Gastroesophageal sphincter (tissue), 3 donors: ENCODE measurements around the gene MIXL1.

Source experiments
- CTCF ChIP-seq, 4 experiments: fragments of 200-600 bp in 2 of 4; fragments of 450-650 bp in 2 of 4; sonication (generic) in 1 of 4; IDR thresholded peaks; one replicate each; pipeline ENCODE4 v1.5.1; 2017 to 2019; ENCODE audit warnings: antibody characterized with exemption in 4 of 4, mild to moderate bottlenecking in 2 of 4, moderate library complexity in 2 of 4
- EP300 ChIP-seq: sonication (generic); formaldehyde crosslinking; IDR thresholded peaks from one replicate; pipeline ENCODE4 v1.6.1; 2017; ENCODE audit warnings: antibody characterized with exemption, mild to moderate bottlenecking
- POLR2A ChIP-seq, 2 donors: fragments of 450-650 bp; IDR thresholded peaks; one replicate each; pipeline ENCODE4 v1.6.1; 2017; ENCODE audit warnings: antibody characterized with exemption in 2 of 2, mild to moderate bottlenecking in 2 of 2, moderate library complexity in 1 of 2

- TF ChIP-seq CTCF (IDR thresholded peaks at IDR 0.05), result no peak
- no peak for TF ChIP-seq POLR2A (IDR thresholded peaks at IDR 0.05)
- no peak for TF ChIP-seq EP300
Measured at GRCh38 chr1:226215239-226215638, 8.2 kb upstream of the MIXL1 start.
